Epidermal melanocyte (primary cell): ENCODE measurements around the gene A1CF.

Source experiments
- DNase-seq: peaks from one replicate; pipeline ENCODE4 v3.0.0; 2011; ENCODE audit warnings: low spot score; ENCODE audit not compliant: insufficient read length

A1CF gene

GRCh38 chr10:50862719-50863118 is 22.7 kb downstream of the A1CF start:
- no peak for DNase-seq

- no peak for DNase-seq
These were observed 24.1 kb downstream of the A1CF start for GRCh38 chr10:50861370-50861769.

GRCh38 chr10:50857579-50857978 is 27.8 kb downstream of the A1CF start:
- DNase-seq, result no peak

GRCh38 chr10:50855461-50855860 is 30.0 kb downstream of the A1CF start:
- no peak for DNase-seq

- no peak for DNase-seq
These were observed 30.4 kb downstream of the A1CF start for GRCh38 chr10:50855015-50855414.

GRCh38 chr10:50853557-50853956 is 31.9 kb downstream of the A1CF start:
- DNase-seq, result no peak

- no peak for DNase-seq
These were observed 33.3 kb downstream of the A1CF start for GRCh38 chr10:50851884-50852671.

GRCh38 chr10:50850578-50851230 is 34.7 kb downstream of the A1CF start:
- DNase-seq, result no peak

- no peak for DNase-seq
These were observed 38.7 kb downstream of the A1CF start for GRCh38 chr10:50846753-50847152.

- no peak for DNase-seq
These were observed 48.3 kb downstream of the A1CF start for GRCh38 chr10:50837095-50837494.

- DNase-seq, result no peak
These were observed 53.2 kb downstream of the A1CF start for GRCh38 chr10:50832171-50832751.

GRCh38 chr10:50830066-50830465 is 55.4 kb downstream of the A1CF start:
- no peak for DNase-seq

- DNase-seq, result no peak
These were observed 60.6 kb downstream of the A1CF start for GRCh38 chr10:50824782-50825181.

- DNase-seq, result no peak
These were observed 61.6 kb downstream of the A1CF start for GRCh38 chr10:50823789-50824188.

- DNase-seq, result no peak
These were observed 75.8 kb downstream of the A1CF start for GRCh38 chr10:50809596-50809995.

- no peak for DNase-seq
These were observed 77.3 kb downstream of the A1CF start for GRCh38 chr10:50807851-50808776.

- no peak for DNase-seq
These were observed 79.3 kb downstream of the A1CF start for GRCh38 chr10:50805981-50806622.

- no peak for DNase-seq
These were observed 85.8 kb downstream of the A1CF start for GRCh38 chr10:50799595-50799994.

- no peak for DNase-seq
These were observed 87.1 kb downstream of the A1CF start for GRCh38 chr10:50798297-50798696.

GRCh38 chr10:50796693-50797092 is 88.7 kb downstream of the A1CF start:
- no peak for DNase-seq

- DNase-seq, result no peak
These were observed 90.9 kb downstream of the A1CF start for GRCh38 chr10:50794490-50794889.
